Measurements from ENCODE around the gene CDC42EP4.
"Not testable (repeated sequence)": the region's sequence is repeated elsewhere in the genome, so short reads cannot be mapped to it uniquely, and the experiment has no call there.

CDC42EP4 gene

GRCh38 chr17:73343168-73343634 is 31.4 kb upstream of the CDC42EP4 start:
- no peak for DNase-seq (ENCODE audit: low read depth in 2 of 2)

GRCh38 chr17:73342541-73343167 is 30.9 kb upstream of the CDC42EP4 start:
- no peak for DNase-seq (ENCODE audit: low read depth in 2 of 2)

GRCh38 chr17:73342050-73342522 is 30.3 kb upstream of the CDC42EP4 start:
- no peak for DNase-seq (ENCODE audit: low read depth in 2 of 2)

- DNase-seq (ENCODE audit: low read depth in 2 of 2) = no peak
These were observed 29.7 kb upstream of the CDC42EP4 start for GRCh38 chr17:73341350-73342049.

GRCh38 chr17:73340093-73340596 is 28.3 kb upstream of the CDC42EP4 start:
- DNase-seq (ENCODE audit: low read depth in 2 of 2) = no peak

GRCh38 chr17:73338566-73339197 is 26.9 kb upstream of the CDC42EP4 start:
- DNase-seq (ENCODE audit: low read depth in 2 of 2) = no peak

GRCh38 chr17:73338050-73338521 is 26.3 kb upstream of the CDC42EP4 start:
- no peak for DNase-seq (ENCODE audit: low read depth in 2 of 2)

GRCh38 chr17:73337330-73337710 is 25.5 kb upstream of the CDC42EP4 start:
- no peak for DNase-seq (ENCODE audit: low read depth in 2 of 2)

GRCh38 chr17:73336408-73337329 is 24.9 kb upstream of the CDC42EP4 start:
- DNase-seq (ENCODE audit: low read depth in 2 of 2) = no peak

GRCh38 chr17:73335591-73336407 is 24.0 kb upstream of the CDC42EP4 start:
- DNase-seq (ENCODE audit: low read depth in 2 of 2) = no peak

GRCh38 chr17:73334771-73335513 is 23.1 kb upstream of the CDC42EP4 start:
- DNase-seq (ENCODE audit: low read depth in 2 of 2) = no peak

GRCh38 chr17:73333445-73333844 is 21.6 kb upstream of the CDC42EP4 start:
- DNase-seq (ENCODE audit: low read depth in 2 of 2) = not testable (repeated sequence)

- DNase-seq (ENCODE audit: low read depth in 2 of 2) = no peak
These were observed 19.3 kb upstream of the CDC42EP4 start for GRCh38 chr17:73331060-73331459.

GRCh38 chr17:73327676-73328075 is 15.9 kb upstream of the CDC42EP4 start:
- no peak for DNase-seq (ENCODE audit: low read depth in 2 of 2)

- DNase-seq (ENCODE audit: low read depth in 2 of 2) = no peak
These were observed 13.7 kb upstream of the CDC42EP4 start for GRCh38 chr17:73325527-73325842.

GRCh38 chr17:73324711-73325526 is 13.1 kb upstream of the CDC42EP4 start:
- DNase-seq (ENCODE audit: low read depth in 2 of 2) = no peak

GRCh38 chr17:73324160-73324475 is 12.3 kb upstream of the CDC42EP4 start:
- no peak for DNase-seq (ENCODE audit: low read depth in 2 of 2)

GRCh38 chr17:73323409-73324159 is 11.8 kb upstream of the CDC42EP4 start:
- no peak for DNase-seq (ENCODE audit: low read depth in 2 of 2)

Data from stimulated activated CD8-positive, alpha-beta memory T cell treated with anti-CD3 and anti-CD28 coated beads, Interleukin-15, amount 100 ng/mL, for 48 hours (primary cell).